T47D (cell line): ENCODE data around the gene TUBD1.
A peak's percentile ranks its signal among the peaks of the same experiment; 100 is the strongest.
"Not testable (repeated sequence)": the region's sequence is repeated elsewhere in the genome, so short reads cannot be mapped to it uniquely, and the experiment has no call there.

Source experiments
- DNase-seq, 2 experiments: peaks; one replicate each; pipeline versions ENCODE4 v3.0.0 to v3.0.0-alpha.2; 2011 to 2012; ENCODE audit warnings: low read depth in 1 of 2, low spot score in 1 of 2
- JUND ChIP-seq: IDR thresholded peaks from 2 replicates; pipeline ENCODE4 v1.6.1; 2012; ENCODE audit warnings: low read depth
- in situ Hi-C: cut with HindIII; loops from 2 replicates; pipeline ENCODE4 v1.10.0; 2016; ENCODE audit warnings: low sequenced_read_pairs, low pct_unique_long_range_greater_than_20kb

Gene TUBD1

DNA sequence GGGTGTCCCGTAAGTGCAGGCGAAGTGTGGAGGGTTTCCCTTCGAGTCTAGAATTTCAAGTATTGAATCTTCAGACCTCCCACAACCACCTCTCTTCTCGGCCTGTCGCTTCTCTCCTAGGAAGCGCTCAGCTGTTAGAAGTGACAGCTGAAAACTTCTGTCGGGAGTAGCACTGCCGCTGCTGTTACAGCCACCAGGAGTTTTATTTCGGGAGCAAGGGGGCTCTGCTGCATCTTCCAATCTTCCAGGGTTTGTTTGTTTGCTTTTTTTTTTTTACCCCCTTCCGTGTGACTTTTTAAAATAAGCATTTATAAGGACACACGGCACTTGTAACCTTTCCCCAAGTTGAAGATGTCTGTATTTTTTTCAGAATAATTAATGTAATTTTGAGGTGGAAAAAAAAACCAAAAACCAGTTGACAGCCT lies 945 bp upstream of the TUBD1 start:
- no peak for TF ChIP-seq JUND
- DNase-seq: peak in 1 of 2 experiments; percentile 45
- in situ Hi-C loops: no loop called here

DNA sequence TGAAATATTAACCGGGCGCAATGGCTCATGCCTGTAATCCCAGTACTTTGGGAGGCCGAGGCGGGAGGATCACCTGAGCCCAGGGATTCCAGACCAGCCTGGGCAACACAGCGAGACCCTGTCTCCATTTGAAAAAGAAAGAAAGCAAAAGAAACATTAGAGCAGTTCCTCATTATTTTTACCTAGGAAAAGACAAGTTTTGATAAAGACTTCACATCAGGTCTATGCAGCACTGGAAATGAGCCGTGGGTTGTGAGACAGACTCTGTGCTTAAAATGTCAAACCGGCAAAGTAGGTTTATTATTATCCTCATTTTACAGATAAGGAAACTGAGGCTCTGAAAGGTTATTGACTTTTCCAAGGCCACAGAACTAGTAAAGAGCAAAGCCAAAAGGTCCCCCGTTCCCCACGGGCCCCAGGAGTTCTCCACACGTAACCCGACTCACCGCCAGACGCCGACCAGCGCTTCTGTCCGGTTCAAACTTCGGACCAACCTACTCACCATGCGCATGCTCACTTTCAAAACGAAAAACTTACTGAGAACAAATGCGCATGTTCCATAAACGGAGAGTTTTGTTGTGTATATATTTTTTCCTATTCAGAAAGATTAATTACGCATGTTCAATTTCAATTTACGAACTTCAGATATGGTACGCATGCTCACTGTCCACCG lies 356 bp downstream of the TUBD1 start:
- in situ Hi-C loops: no loop called here
- DNase-seq: no peak
- TF ChIP-seq JUND: no peak

DNA sequence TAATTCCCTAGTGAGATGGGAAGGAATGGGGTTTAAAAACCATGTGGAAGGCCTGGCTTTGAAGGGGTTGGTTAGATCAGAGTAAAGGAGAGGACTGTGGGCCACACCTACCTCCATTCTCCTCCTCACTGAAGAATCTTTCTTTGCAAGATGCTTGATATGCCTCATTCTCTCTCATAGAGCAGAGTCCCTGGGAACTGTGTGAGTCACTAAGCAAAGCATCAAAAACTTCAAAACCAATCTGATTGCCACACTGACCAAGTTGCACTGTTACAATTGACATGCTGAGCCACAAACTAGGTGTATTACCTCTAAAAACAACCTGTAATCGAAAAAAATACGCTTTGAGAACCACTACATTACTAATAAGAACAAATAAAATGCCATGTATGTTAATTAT lies 2.0 kb downstream of the TUBD1 start:
- in situ Hi-C loops: no loop called here
- TF ChIP-seq JUND: no peak
- DNase-seq: no peak

DNA sequence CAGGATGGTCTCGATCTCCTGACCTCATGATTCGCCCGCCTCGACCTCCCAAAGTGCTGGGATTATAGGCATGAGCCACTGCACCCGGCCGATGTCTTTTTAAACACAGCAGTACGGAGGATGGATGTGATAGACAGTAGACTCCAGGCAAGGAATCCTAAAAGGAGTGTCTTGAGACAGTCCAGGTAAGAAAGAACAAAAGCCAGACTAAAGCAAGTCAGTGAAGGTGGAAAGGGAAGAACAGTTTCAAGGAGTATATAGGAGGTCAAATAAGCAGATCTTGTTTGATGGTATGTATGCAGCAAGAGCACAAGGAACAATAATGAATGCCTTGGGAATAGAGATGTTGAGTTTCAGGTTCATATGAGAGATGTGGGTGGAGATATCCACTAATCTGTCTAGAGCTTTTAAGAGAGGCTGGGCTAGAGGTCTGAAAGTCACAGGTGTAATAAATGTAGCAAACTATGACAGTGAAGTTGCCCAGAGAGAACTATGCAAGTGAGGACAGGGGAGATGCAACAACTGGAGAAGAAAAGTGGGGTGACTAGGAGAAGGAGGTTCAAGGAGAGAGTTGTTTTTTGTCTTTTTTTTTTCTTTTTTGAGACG lies 4.5 kb downstream of the TUBD1 start:
- in situ Hi-C loops: no loop called here
- no peak for TF ChIP-seq JUND
- DNase-seq: no peak

DNA sequence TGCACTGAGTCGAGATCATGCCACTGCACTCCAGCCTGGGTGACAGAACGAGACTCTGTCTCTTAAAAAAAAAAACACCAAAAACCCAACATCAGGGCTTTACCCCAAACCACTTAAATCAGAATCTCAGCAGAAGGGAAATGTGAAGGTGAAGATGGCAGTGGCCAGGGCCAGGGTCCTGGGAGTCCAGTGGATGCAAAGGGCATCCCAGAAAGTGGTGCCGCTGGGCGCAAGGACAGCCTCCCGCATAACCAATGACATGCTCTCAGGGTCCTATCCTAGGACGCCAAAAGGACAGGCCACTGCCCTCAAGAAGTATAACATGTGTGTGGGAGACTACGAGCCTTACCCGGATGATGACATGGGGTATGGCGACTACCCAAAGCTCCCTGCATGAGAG lies 7.9 kb downstream of the TUBD1 start:
- no peak for TF ChIP-seq JUND
- no peak for DNase-seq
- in situ Hi-C loops: no loop called here

DNA sequence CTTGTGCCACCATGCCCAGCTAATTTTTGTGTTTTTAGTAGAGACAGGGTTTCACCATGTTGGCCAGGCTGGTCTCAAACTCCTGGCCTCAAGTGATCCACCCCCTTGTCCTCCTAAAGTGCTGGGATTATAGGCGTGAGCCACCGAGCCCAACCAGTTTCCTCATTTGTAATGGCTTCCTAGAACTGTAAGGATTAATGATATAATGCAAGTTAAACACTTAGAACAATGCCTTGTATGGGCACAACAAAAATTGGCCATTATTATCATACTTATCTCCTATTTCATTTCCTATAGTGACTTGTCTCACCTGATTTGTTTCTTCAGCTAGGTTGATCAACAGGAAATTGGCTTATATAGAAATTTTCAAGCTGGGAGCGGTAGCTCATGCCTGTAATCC lies 14.1 kb downstream of the TUBD1 start:
- DNase-seq: no peak
- no peak for TF ChIP-seq JUND

DNA sequence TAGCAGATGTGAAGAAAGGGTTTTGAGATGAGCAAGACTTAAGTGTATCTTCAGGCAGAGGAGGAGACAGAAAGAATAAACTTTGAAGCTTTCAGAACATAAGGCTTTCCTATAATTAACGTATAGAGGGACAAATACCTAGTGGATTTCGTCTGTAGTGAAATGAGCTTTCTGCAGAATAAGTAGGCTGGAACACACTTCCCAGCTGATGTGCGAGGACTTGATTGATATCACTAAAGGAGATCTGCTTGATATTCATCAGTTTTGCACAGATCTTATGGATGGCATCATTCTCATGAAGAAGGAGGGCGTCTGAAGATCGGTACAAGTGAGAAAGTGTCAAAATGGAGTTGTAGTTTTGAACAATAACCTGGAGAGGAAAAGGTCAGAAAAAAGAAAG lies 14.8 kb downstream of the TUBD1 start:
- no peak for DNase-seq
- TF ChIP-seq JUND: no peak
- in situ Hi-C loops: no loop called here

More for the DNA sequence above, 14.1 kb downstream of the TUBD1 start:
- in situ Hi-C loops: no loop called here

DNA sequence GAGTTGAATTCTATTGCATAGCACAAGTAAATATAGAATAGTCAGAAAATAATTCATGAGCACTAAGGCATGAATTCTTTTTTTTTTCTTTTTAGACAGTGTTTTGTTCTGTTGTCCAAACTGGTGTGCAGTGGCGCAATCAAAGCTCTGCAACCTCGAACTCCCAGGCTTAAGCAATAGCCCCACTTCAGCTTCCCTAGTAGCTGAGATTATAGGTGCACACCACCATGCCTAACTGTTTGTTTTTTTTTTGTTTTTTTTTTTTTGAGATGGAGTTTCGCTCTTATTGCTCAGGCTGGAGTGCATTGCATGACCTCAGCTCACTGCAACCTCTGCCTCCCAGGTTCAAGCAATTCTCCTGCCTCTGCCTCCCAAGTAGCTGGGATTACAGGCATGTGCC lies 16.6 kb downstream of the TUBD1 start:
- no peak for DNase-seq
- in situ Hi-C loops: no loop called here
- no peak for TF ChIP-seq JUND

DNA sequence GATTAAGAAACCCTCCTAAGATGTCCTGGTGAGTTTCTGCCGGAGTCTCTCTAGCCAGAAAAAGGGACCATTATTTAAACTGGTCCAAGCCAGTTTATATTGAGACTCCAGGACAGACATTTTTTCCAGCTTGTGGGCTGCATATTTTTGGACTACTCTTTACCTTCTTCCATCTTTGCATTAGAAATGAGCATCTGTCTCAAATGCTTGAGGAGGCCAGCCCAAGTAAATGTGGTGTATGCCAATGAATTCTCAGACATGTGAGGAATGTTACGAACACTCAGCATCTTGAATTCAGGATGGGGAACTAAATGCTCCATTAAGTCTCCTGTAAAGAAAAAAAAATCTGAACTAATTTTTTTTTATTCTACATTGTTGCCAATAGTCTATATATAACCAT lies 18.4 kb downstream of the TUBD1 start:
- in situ Hi-C loops: no loop called here
- no peak for DNase-seq
- no peak for TF ChIP-seq JUND

DNA sequence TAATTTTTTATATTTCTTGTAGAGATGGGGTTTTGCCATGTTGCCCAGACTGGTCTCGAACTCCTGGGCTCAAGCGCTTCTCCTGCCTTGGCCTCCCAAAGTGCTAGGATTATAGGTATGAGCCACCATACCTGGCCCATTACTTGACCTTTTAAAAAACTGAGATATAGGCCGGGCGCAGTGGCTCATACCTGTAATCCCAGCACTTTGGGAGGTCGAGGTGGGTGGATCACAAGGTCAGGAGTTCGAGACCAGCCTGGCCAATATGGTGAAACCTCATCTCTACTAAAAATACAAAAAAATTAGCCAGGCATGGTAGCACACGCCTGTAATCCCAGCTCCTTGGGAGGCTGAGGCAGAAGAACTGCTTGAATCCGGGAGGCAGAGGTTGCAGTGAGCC lies 19.3 kb downstream of the TUBD1 start:
- in situ Hi-C loops, DNase-seq: not testable (repeated sequence)

DNA sequence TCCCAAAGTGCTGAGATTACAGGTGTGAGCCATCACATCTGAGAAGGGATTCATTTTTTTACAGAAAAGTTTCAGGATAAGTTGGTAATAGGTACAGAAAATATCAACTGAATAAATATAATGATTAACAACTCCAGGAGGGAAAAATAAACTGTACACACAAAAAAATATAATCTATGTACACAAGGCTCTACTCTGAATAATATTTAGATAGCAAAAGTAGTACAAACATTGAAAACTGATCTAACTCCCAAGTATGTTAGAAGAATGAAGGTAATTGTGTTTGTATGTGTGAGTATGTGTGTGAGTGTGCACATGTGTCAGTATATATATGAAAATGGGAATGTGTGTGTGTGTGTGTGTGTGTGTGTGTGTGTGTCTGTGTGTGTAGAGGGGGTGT lies 20.4 kb downstream of the TUBD1 start:
- no peak for TF ChIP-seq JUND
- in situ Hi-C loops: no loop called here

DNA sequence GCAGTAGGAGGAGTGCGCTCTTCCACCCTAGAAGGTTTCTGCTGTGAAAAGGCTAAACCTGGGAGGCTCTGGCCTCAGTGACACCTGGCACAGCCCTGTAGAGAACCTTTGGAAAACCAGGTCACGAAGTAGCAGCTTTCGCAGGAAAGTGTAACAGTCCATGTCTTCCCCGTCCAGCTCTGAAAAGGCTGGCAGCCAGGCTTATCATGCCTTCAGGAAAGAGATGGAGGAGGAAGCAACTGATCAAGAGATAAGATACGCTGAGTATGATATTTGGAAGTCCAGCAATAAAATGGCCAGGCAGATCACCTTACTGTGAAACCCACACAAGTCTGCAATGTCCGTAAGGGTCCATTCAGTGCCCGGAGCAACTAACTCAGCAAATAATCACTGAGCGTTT lies 22.3 kb downstream of the TUBD1 start:
- no peak for DNase-seq
- in situ Hi-C loops: no loop called here
- no peak for TF ChIP-seq JUND

More for the DNA sequence above, 20.4 kb downstream of the TUBD1 start:
- DNase-seq: no peak

DNA sequence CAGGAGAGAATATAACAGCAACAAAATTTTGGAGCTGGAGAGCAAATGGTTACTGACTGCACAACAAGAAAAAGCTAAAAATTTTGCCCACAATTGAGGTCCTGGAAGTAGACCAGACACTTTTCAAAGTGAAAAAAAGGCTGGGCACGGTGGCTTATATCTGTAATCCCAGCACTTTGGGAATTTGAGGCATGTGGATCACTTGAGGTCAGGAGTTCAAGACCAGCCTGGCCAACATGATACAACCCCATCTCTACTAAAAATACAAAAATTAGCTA lies 22.9 kb downstream of the TUBD1 start:
- in situ Hi-C loops: no loop called here
- no peak for DNase-seq
- no peak for TF ChIP-seq JUND

DNA sequence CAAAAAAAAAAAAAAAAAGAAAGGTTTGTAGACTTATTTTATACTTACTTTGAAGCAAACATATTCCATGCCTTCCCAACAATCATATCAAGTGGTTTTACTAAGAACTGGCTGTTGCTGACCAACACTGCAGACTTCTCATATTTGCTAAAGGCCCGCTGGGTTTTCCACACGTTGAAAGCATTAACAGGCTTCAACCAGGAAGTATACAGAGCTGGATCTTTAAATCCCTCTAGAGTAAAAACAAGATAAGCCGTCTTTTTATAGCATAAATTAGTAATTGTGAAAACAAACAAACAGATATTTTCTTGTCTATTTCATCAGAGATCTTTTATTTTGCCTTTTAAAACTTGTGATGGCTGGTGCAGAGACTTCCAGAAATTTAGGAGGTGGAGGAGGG lies 29.1 kb downstream of the TUBD1 start:
- DNase-seq: no peak
- TF ChIP-seq JUND: no peak
- in situ Hi-C loops: no loop called here
